Peyer's patch (tissue), 4 donors: ENCODE measurements around the gene DCLK1.

Source experiments
- POLR2A ChIP-seq, 2 donors: fragments of 450-650 bp; IDR thresholded peaks; one replicate each; pipeline ENCODE4 v1.5.1; 2017; ENCODE audit warnings: antibody characterized with exemption in 2 of 2, mild to moderate bottlenecking in 2 of 2, moderate library complexity in 2 of 2
- TF ChIP-seq, protein P1 (sequence below), 6 experiments: fragments of 450-650 bp in 4 of 6; fragments of 200-600 bp in 2 of 6; sonication (generic) in 1 of 6; IDR thresholded peaks; one replicate each; pipeline ENCODE4 v1.5.1; 2017 to 2019; ENCODE audit warnings: antibody characterized with exemption in 6 of 6, mild to moderate bottlenecking in 3 of 6, moderate library complexity in 1 of 6

DNA sequence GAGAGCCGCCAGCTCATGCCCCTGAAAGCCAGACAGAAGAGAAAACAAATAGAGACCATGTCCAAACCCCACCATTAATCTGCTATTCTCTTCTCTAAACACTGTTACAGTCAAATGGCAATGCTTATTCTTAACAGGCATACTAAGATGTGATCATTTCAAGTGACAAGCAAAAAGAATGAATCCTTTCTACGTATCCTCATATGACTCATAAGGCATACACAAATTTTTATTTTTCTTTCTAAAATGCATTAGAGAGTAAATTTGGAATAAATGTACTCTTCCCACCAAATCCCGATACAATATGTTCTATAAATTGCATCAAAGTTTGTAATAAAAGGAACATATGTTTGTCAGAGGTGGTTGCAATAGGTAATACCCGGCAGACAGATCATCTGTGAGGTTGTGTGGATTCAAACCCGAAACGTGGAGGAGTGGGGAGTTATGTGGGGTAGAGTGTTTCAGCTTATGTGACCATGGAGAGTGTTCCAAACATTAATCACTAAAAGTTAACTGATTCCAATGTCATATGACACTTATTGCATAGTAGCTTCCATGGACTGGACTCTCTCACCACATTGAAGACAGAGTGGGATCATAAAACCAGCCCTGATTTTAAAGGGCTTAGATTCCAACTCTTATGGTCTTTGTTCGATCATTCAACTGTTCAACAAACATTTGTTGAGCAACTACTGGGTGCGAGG, 213.1 kb downstream of the DCLK1 start:
- TF ChIP-seq, protein P1, sequence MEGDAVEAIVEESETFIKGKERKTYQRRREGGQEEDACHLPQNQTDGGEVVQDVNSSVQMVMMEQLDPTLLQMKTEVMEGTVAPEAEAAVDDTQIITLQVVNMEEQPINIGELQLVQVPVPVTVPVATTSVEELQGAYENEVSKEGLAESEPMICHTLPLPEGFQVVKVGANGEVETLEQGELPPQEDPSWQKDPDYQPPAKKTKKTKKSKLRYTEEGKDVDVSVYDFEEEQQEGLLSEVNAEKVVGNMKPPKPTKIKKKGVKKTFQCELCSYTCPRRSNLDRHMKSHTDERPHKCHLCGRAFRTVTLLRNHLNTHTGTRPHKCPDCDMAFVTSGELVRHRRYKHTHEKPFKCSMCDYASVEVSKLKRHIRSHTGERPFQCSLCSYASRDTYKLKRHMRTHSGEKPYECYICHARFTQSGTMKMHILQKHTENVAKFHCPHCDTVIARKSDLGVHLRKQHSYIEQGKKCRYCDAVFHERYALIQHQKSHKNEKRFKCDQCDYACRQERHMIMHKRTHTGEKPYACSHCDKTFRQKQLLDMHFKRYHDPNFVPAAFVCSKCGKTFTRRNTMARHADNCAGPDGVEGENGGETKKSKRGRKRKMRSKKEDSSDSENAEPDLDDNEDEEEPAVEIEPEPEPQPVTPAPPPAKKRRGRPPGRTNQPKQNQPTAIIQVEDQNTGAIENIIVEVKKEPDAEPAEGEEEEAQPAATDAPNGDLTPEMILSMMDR (IDR thresholded peaks at IDR 0.05), result no peak
- no peak for TF ChIP-seq POLR2A (IDR thresholded peaks at IDR 0.05)
